ENCODE measurements around the gene ALPP. TPM values are rescaled to one million over a fixed set of nuclear protein-coding genes. Genes with fewer than 3 reads are reported as not detected.
"Not testable (repeated sequence)": the region's sequence is repeated elsewhere in the genome, so short reads cannot be mapped to it uniquely, and the experiment has no call there.

ALPP gene
- total RNA-seq, 1 donor, result not detected

GRCh38 chr2:232382331-232383225 lies 4.0 kb downstream of the ALPP start:
- no peak for TF ChIP-seq CTCF (IDR thresholded peaks at IDR 0.05; ENCODE audit: insufficient read depth, low read depth, low read length)
- peak; percentile 51 for DNase-seq (ENCODE audit: low read depth)

GRCh38 chr2:232384466-232384865 lies 5.9 kb downstream of the ALPP start:
- TF ChIP-seq CTCF (IDR thresholded peaks at IDR 0.05; ENCODE audit: insufficient read depth, low read depth, low read length), result no peak
- no peak overlapping the region for H3K4me3 ChIP-seq (ENCODE audit: low read depth, low read length)
- no peak for DNase-seq (ENCODE audit: low read depth)

More at GRCh38 chr2:232382331-232383225, 4.0 kb downstream of the ALPP start:
- no peak overlapping the region for H3K4me3 ChIP-seq (ENCODE audit: low read depth, low read length)

DNA sequence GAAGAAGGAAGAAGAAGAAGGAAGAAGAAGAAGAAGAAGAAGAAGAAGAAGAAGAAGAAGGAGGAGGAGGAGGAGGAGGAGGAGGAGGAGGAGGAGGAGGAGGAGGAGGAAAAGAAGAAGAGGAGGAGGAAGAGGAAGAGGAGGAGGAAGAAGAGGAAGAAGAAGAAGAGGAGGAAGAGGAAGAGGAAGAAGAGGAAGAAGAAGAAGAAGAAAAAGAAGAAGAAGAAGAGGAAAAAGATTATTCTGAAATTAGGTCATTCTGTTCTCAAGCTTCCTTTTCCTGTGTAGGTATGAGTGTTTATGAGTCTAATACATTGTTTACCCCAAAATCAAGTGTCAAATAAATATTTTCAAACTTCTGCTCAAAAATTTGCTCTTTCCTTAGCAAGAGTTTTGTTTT lies 6.5 kb downstream of the ALPP start:
- DNase-seq (ENCODE audit: low read depth), result not testable (repeated sequence)
- peak overlapping the region; percentile 25 for H3K4me3 ChIP-seq (ENCODE audit: low read depth, low read length)

- H3K4me3 ChIP-seq (ENCODE audit: low read depth, low read length), result peak overlapping the region; percentile 50
- peak; percentile 99 for DNase-seq (ENCODE audit: low read depth)
- peak; percentile 3 for TF ChIP-seq CTCF (IDR thresholded peaks at IDR 0.05; ENCODE audit: insufficient read depth, low read depth, low read length)
Measured at GRCh38 chr2:232385660-232386489, 7.3 kb downstream of the ALPP start.

GRCh38 chr2:232386490-232386739 lies 7.9 kb downstream of the ALPP start:
- DNase-seq (ENCODE audit: low read depth), result peak; percentile 61
- H3K4me3 ChIP-seq (ENCODE audit: low read depth, low read length), result peak overlapping the region; percentile 50
- TF ChIP-seq CTCF (IDR thresholded peaks at IDR 0.05; ENCODE audit: insufficient read depth, low read depth, low read length), result no peak

DNA sequence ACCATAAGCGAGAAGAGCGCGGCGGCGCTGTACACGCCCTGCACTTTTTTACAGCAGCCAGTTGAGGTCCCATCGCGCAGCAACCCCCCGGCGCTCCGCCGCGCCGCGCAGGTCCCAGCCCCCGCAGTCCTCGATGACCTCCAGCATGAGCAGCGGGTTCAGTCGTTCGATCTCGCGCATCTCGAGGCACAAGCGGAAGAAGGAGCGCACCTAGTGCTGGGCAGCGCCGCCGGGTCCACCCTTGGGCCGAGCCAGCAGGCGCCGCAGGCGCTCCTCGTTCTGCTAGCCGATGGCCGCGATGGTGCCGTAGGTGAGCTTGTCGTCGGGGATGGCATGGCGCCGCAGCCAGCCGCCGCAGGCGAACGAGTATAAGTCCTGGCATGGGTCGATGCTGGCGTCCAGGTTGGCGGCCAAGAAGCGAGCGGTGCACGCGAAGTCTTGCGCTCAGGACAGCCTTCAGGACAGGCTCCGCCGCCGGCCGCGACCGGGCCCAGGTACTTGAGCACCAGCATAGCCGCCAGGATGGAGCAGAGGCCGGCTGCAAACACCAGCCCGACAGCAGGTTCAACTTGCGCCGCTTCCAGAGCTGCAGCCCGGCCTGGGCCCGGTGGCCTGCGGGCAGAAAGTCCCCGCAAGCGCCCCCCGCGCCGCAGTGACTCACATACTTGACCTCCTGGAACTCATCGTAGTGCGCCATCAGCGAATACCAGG lies 8.3 kb downstream of the ALPP start:
- TF ChIP-seq CTCF (IDR thresholded peaks at IDR 0.05; ENCODE audit: insufficient read depth, low read depth, low read length), result no peak
- DNase-seq (ENCODE audit: low read depth), result no peak
- H3K4me3 ChIP-seq (ENCODE audit: low read depth, low read length), result peak overlapping the region; percentile 50

All from fibroblast of villous mesenchyme (primary cell).